Heart left ventricle (tissue), 16 donors: ENCODE results near the gene EFNA5. TPM values are rescaled to one million over a fixed set of nuclear protein-coding genes. Genes with fewer than 3 reads are reported as not detected.

Experiments used
- ATAC-seq, 4 donors: fragments of 200-7000 bp; cut with Tn5 transposase; one replicate each; pipeline ENCODE4 v1.9.1; 2020 to 2022; ENCODE audit warnings: moderate library complexity in 4 of 4, mild to moderate bottlenecking in 3 of 4, moderate number of reproducible peaks in 1 of 4
- DNase-seq, 5 donors: peaks; one replicate each; pipeline ENCODE4 v3.0.0-alpha.2; 2020
- H3K27ac ChIP-seq, 12 donors: fragments of 200-600 bp; sonication (generic) in 4 of 12; one replicate each; pipeline versions ENCODE4 v1.5.0 to v1.8.0; 2016 to 2022; ENCODE audit warnings: mild to moderate bottlenecking in 2 of 12
- H3K27me3 ChIP-seq, 9 donors: fragments of 200-600 bp; sonication (generic) in 2 of 9; one replicate each; pipeline versions ENCODE4 v1.5.1 to v1.8.0; 2016 to 2022; ENCODE audit warnings: mild to moderate bottlenecking in 3 of 9
- H3K36me3 ChIP-seq, 9 donors: fragments of 200-600 bp; sonication (generic) in 2 of 9; one replicate each; pipeline versions ENCODE4 v1.5.0 to v1.8.0; 2018 to 2022; ENCODE audit warnings: mild to moderate bottlenecking in 2 of 9
- H3K4me1 ChIP-seq, 12 donors: fragments of 200-600 bp; sonication (generic) in 4 of 12; one replicate each; pipeline versions ENCODE4 v1.5.0 to v1.8.0; 2016 to 2022; ENCODE audit warnings: mild to moderate bottlenecking in 3 of 12
- H3K4me3 ChIP-seq, 12 donors: fragments of 200-600 bp; sonication (generic) in 4 of 12; one replicate each; pipeline versions ENCODE4 v1.5.0 to v1.8.0; 2017 to 2022; ENCODE audit warnings: mild to moderate bottlenecking in 9 of 12, moderate library complexity in 4 of 12
- H3K9me3 ChIP-seq, 12 donors: fragments of 200-600 bp; sonication (generic) in 4 of 12; one replicate each; pipeline versions ENCODE4 v1.5.0 to v1.8.0; 2016 to 2022; ENCODE audit warnings: mild to moderate bottlenecking in 1 of 12
- POLR2A ChIP-seq, 2 donors: fragments of 450-650 bp; IDR thresholded peaks; one replicate each; pipeline ENCODE4 v1.6.1; 2017; ENCODE audit warnings: antibody characterized with exemption in 2 of 2, mild to moderate bottlenecking in 2 of 2, moderate library complexity in 2 of 2
- WGBS, 4 donors: extraction: QIAGEN DNeasy Blood & Tissue Kit in 2 of 4; methylation state at CpG; one replicate each; pipeline versions ENCODE4 v1.1.5 to v1.1.7; 2013 to 2018; 5-methylcytosine and 5-hydroxymethylcytosine counted together
- intact Hi-C, 10 donors: fragments of 100-400 bp; cut with DNase I; formaldehyde crosslinking; loops; one replicate each; pipeline versions ENCODE4 v1.11.1 to v1.14.2; 2022
- polyA plus RNA-seq, 2 donors: library from polyadenylated mRNA; stranded (reverse); fragments of 200-250 nt; gene quantifications; one replicate each; pipeline ENCODE4 v1.2.3, GENCODE V29; 2013
- total RNA-seq, 9 donors: library from RNA; depleted of rRNA in 2 of 9; stranded (reverse); fragments of >200 nt in 2 of 9; fragmentation: NEBNext Ultra II Directional in 3 of 9; extraction: Animal tissue kit (Norgen Biotek cat#: 25700) in 3 of 9; gene quantifications; one replicate each; pipeline versions ENCODE4 v1.1.0 to v1.2.4, GENCODE V29; 2016 to 2023
- TF ChIP-seq, protein P1 (sequence below), 12 donors: fragments of 200-600 bp; sonication (generic) in 4 of 12; IDR thresholded peaks; one replicate each; pipeline versions ENCODE4 v1.5.0 to v1.8.0; 2018 to 2022; ENCODE audit warnings: antibody characterized with exemption in 12 of 12, mild to moderate bottlenecking in 5 of 12
- donor health status: ischemic (EF 13 %, LVEDD 7.1; RV severe dilation, severe dysfunction).
- donor health status: healthy with polysubstance abuse.
- donor health status: DM: no; HTN: yes; CAD: no.
- donor health status: DM: no; HTN: no; CAD: no.
- donor health status: ischemic (EF 25% LVEDD 6.9; RV normal size, moderate dysfunction).
- donor health status: ischemic (EF 25% LVEDD 5.7; RV mildly dilated, moderate dysfunction).
- donor health status: healthy.
- donor health status: DM: yes; HTN: yes; CAD: no.
- donor health status: ischemic (EF 35%, LVEDD 5.7; RV mildly dilated, moderate dysfunction).
- donor health status: nonischemic (EF 11% LVEDD 7.7; RV severe dilation, severe dysfunction).
- donor health status: DM: yes; HTN: yes; CAD: no.
- donor health status: PGD.
- donor health status: ischemic (EF 29% LVEDD 5.4; RV normal size, mild dysfunction).
- donor health status: nonischemic (EF 23%, LVEDD 6.1; RV moderate dilation, normal function).

EFNA5 gene
- total and polyA plus RNA-seq, 11 donors = 6.1 to 58.4 (median 28.3) TPM

DNA sequence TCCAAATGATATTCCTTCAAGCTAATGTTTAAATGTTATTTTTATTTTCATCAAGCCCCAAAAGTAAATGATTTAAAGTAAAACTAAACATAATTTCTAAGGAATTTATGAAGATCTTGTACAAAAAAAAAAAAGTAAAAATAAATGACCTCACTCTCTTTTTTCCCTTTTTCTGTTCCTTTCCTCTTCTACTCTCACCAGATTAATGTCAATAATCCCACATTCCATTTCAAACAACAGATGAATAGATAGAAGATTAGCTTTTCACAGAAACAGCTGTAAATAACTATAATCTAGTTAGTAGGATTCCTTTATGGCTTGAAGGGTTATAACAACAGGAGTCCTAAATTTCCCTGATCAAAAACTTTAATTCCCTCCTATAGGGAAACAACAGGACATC lies 88.1 kb downstream of the EFNA5 start:
- no peaks in the 10 kb centered on the region for H3K27me3 ChIP-seq
- peaks cover 0 to 27% (median 10%) of the 10 kb centered on the region in 12 donors for H3K4me1 ChIP-seq
- DNase-seq (no peak), ATAC-seq (no peak)
- H3K36me3 ChIP-seq = no peaks in the 10 kb centered on the region
- H3K27ac ChIP-seq = no peak overlapping the region
- no peaks in the 10 kb centered on the region for H3K9me3 ChIP-seq
- no peak overlapping the region for H3K4me3 ChIP-seq
- no peak for TF ChIP-seq POLR2A (IDR thresholded peaks at IDR 0.05)
- TF ChIP-seq, protein P1, sequence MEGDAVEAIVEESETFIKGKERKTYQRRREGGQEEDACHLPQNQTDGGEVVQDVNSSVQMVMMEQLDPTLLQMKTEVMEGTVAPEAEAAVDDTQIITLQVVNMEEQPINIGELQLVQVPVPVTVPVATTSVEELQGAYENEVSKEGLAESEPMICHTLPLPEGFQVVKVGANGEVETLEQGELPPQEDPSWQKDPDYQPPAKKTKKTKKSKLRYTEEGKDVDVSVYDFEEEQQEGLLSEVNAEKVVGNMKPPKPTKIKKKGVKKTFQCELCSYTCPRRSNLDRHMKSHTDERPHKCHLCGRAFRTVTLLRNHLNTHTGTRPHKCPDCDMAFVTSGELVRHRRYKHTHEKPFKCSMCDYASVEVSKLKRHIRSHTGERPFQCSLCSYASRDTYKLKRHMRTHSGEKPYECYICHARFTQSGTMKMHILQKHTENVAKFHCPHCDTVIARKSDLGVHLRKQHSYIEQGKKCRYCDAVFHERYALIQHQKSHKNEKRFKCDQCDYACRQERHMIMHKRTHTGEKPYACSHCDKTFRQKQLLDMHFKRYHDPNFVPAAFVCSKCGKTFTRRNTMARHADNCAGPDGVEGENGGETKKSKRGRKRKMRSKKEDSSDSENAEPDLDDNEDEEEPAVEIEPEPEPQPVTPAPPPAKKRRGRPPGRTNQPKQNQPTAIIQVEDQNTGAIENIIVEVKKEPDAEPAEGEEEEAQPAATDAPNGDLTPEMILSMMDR (IDR thresholded peaks at IDR 0.05) = no peak
- intact Hi-C loops = no loop called here

DNA sequence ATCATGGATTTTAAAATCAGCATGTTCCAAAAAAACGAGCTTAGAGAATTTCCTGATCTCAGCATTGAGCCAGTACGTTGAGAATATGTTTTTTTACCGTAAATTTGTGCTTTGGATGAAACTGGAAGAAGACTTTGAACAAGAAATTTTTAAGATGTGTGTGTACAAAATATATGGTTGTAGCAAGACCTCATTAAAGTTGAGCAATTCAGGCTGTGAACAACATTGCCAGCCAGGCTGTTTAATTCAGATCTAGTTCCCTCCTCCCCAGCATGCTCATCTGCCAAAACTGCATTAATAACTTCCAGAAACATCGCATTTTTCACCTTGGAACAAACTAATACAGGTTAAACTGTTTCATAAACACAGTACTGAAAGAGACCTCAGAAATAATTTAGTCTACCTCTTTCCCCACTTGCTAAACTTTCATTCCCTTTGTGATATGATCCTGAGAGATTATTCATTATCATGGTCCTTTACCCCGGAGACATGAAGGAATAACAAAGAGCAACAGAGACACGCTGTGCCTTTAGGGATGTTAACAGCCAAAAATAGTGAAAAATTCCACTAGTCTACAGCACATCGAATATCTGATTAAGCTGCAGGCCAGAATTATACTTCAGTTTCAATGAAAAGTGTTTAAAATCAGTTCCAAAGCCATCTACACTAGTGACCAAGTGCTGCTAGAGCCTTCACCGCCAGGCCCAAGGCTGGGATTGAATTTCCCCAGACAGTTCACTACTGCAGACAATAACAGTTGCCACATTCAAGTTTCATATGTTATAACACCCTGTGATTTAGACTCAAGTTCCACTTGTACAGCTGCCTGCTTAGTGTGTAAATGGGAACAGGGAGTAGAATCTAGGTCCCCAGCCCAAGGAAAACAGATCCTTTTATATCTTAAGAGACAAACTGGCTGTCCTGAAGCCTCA lies 89.6 kb downstream of the EFNA5 start:
- intact Hi-C loops = no loop called here
- Histone ChIP-seq H3K36me3 (no peaks in the 10 kb centered on the region), H3K4me1 (peaks cover 0 to 38% (median 13%) of the 10 kb centered on the region in 12 donors), H3K27me3 (no peaks in the 10 kb centered on the region), H3K9me3 (no peaks in the 10 kb centered on the region), H3K4me3 (no peak overlapping the region), H3K27ac (peak overlapping the region in 2 of 12 donors; percentile 35 to 48)
- ATAC-seq (peak; percentile 11 to 58 (median 50)), DNase-seq (peak in 1 of 5 donors; percentile 29)
- TF ChIP-seq POLR2A (IDR thresholded peaks at IDR 0.05) = no peak
- TF ChIP-seq, protein P1 (IDR thresholded peaks at IDR 0.05) = no peak
- 56 to 63% (median 61%) methylated on average over 8 of the region's 8 CpGs for WGBS, 4 donors

DNA sequence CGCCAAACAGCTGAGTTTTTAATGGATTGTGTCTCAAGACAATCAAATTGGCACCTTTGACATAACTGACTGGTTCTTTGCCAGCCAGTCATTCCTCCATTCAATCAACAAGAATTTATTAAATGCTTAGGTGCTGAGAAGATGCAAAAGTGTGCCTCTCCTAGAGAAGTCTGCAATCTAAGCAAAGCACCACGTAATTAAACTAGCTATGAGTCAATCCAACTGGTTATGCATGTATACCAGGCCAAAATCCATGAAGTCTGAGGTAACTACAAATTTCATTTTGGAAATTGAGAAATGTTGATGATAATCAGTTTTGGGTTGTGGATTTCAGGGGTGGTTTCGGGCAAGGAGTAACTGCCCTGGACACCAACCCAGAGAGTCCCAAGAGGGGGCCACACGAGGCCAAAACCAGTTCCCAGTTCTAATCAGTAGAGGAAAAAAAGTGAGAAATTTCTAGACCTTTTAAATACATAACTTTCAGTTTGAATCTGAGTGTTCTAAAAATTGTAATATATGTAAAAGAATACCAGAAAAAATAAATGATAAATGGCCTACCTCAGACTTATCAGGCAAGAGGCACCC lies 92.6 kb downstream of the EFNA5 start:
- Histone ChIP-seq H3K4me1 (peaks cover 0 to 47% (median 13%) of the 10 kb centered on the region in 12 donors), H3K36me3 (no peaks in the 10 kb centered on the region), H3K27me3 (peaks cover 0 to 5% (median 0%) of the 10 kb centered on the region in 9 donors), H3K27ac (no peak overlapping the region), H3K9me3 (no peaks in the 10 kb centered on the region), H3K4me3 (no peak overlapping the region)
- 73 to 85% (median 79%) methylated on average over 4 of the region's 4 CpGs for WGBS, 4 donors
- DNase-seq = no peak
- TF ChIP-seq, protein P1 (IDR thresholded peaks at IDR 0.05) = no peak
- no peak for TF ChIP-seq POLR2A (IDR thresholded peaks at IDR 0.05)
- no peak for ATAC-seq
- intact Hi-C loops = loop anchor here in 4 of 10 donors (10.0 kb wide), 4 partner anchors 183 to 473 kb away; no protein-coding TSS in a partner anchor

DNA sequence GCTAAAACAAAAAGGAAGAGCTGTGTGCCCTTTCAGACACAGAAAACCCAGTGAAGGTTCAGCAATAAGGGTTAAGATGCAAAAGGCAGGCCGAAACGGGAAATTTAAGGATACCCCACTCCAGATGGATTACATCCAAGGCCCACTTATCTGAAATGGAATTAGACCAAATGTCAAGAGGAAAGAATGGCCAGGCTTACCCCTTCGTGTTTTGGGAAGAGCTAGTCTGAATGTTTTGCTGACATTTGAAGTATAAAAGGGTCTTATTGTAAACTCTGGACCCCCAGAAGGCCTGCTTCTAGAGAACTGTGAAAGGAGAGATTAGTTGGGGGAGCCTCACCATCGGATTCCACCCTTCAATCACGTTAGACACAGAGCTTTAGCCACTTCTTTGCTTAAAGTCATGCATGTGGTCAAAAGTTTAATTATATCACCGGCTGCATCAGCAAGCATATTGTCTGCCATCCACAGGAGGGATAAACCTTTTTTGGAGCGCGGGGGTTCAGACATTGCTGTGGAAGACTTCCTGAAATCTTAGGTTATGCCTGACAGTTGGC lies 93.3 kb downstream of the EFNA5 start:
- intact Hi-C loops = loop anchor here in 4 of 10 donors (10.0 kb wide), 4 partner anchors 183 to 473 kb away; no protein-coding TSS in a partner anchor
- no peak for ATAC-seq
- 42 to 56% (median 53%) methylated on average over 8 of the region's 8 CpGs for WGBS, 4 donors

More for the DNA sequence above, 93.3 kb downstream of the EFNA5 start:
- TF ChIP-seq, protein P1 (IDR thresholded peaks at IDR 0.05) = no peak
- no peak for TF ChIP-seq POLR2A (IDR thresholded peaks at IDR 0.05)
- no peak for DNase-seq
- Histone ChIP-seq H3K9me3 (no peaks in the 10 kb centered on the region), H3K4me1 (peaks cover 0 to 50% (median 13%) of the 10 kb centered on the region in 12 donors), H3K4me3 (no peak overlapping the region), H3K36me3 (no peaks in the 10 kb centered on the region), H3K27me3 (peaks cover 0 to 5% (median 0%) of the 10 kb centered on the region in 9 donors), H3K27ac (no peak overlapping the region)
